Fibroblast of lung (primary cell): ENCODE data around the gene SLC35A2. TPM values are rescaled to one million over a fixed set of nuclear protein-coding genes. Genes with fewer than 3 reads are reported as not detected.

Source experiments
- DNase-seq, 2 donors: peaks; one replicate each; pipeline versions ENCODE4 v3.0.0 to v3.0.0-alpha.2; 2010; ENCODE audit warnings: low read depth in 2 of 2
- H2AFZ ChIP-seq: 2 replicates; pipeline ENCODE4 v1.5.1; 2012; ENCODE audit warnings: low read length, control low read depth, inconsistent platforms
- H3K27ac ChIP-seq: 2 replicates; pipeline ENCODE4 v1.5.1; 2011; ENCODE audit warnings: low read length, control low read depth; ENCODE audit not compliant: insufficient read depth
- H3K27me3 ChIP-seq: 2 replicates; pipeline ENCODE4 v1.5.1; 2011; ENCODE audit warnings: mild to moderate bottlenecking, low read length; ENCODE audit not compliant: control insufficient read depth, insufficient read depth
- H3K36me3 ChIP-seq: 2 replicates; pipeline ENCODE4 v1.5.1; 2011; ENCODE audit warnings: low read length; ENCODE audit not compliant: control insufficient read depth, insufficient read depth
- H3K4me1 ChIP-seq: 2 replicates; pipeline ENCODE4 v1.5.1; 2011; ENCODE audit warnings: low read length; ENCODE audit not compliant: control insufficient read depth, insufficient read depth; ENCODE audit errors: extremely low read depth
- H3K4me2 ChIP-seq: 2 replicates; pipeline ENCODE4 v1.5.1; 2011; ENCODE audit warnings: low read length, control low read depth; ENCODE audit not compliant: insufficient read depth; ENCODE audit errors: extremely low read depth
- H3K4me3 ChIP-seq, 4 experiments: fragments of 200-600 bp in 1 of 4; sonication (generic) in 1 of 4; replicated peaks in 1 of 4; 2 replicates each; pipeline ENCODE4 v1.5.1; 2011 to 2016; ENCODE audit warnings: low read length in 4 of 4, low read depth in 3 of 4, mild to moderate bottlenecking in 3 of 4, control low read depth in 2 of 4, inconsistent platforms in 1 of 4, mixed read lengths in 1 of 4; ENCODE audit not compliant: insufficient read depth in 1 of 4; ENCODE audit errors: control extremely low read depth in 1 of 4
- H3K79me2 ChIP-seq: 2 replicates; pipeline ENCODE4 v1.5.1; 2012; ENCODE audit warnings: mild to moderate bottlenecking, low read length, inconsistent platforms; ENCODE audit not compliant: control insufficient read depth, insufficient read depth
- H3K9ac ChIP-seq: 2 replicates; pipeline ENCODE4 v1.5.1; 2011; ENCODE audit warnings: mild to moderate bottlenecking, low read length, control low read depth; ENCODE audit not compliant: insufficient read depth
- H3K9me3 ChIP-seq: 2 replicates; pipeline ENCODE4 v1.5.1; 2012; ENCODE audit warnings: low read depth, low read length; ENCODE audit not compliant: control insufficient read depth, insufficient read depth
- H4K20me1 ChIP-seq: 2 replicates; pipeline ENCODE4 v1.5.1; 2011; ENCODE audit warnings: low read length; ENCODE audit not compliant: control insufficient read depth, insufficient read depth; ENCODE audit errors: extremely low read depth
- EZH2 ChIP-seq: IDR thresholded peaks from 2 replicates; pipeline ENCODE4 v1.5.1; 2012; ENCODE audit warnings: low read length, control low read depth, mild to moderate bottlenecking; ENCODE audit errors: missing control alignments
- polyA plus RNA-seq, 2 donors: library from polyadenylated mRNA; depleted of rRNA in 1 of 2; stranded (reverse) in 1 of 2; unstranded in 1 of 2; fragments of >200 nt; gene quantifications; 2 replicates each; pipeline ENCODE4 v1.2.1, GENCODE V29; 2011 to 2012; ENCODE audit warnings: missing spikeins in 1 of 2
- total RNA-seq: library from RNA; depleted of rRNA; stranded (reverse); fragments of >200 nt; gene quantifications from 2 replicates; pipeline ENCODE4 v1.2.1, GENCODE V29; 2014
- TF ChIP-seq, protein P1 (sequence below), 2 donors: IDR thresholded peaks in 1 of 2; conservative IDR thresholded peaks in 1 of 2; 1 replicate in 1 of 2; 2 replicates in 1 of 2; pipeline ENCODE4 v1.5.1; 2011 to 2012; ENCODE audit warnings: low read length in 2 of 2, control low read depth in 1 of 2, inconsistent platforms in 1 of 2, low read depth in 1 of 2, mild to moderate bottlenecking in 1 of 2

Gene SLC35A2
- total and polyA plus RNA-seq, 2 donors (not counting 1 experiment from before 2014, with no cell fraction given) = 9.6 to 41.2 TPM

GRCh38 chrX:48914593-48915493 is 3.4 kb upstream of the SLC35A2 start:
- no peak for DNase-seq
- Histone ChIP-seq H3K9ac (no peak overlapping the region), H3K79me2 (peaks cover 21% of the 10 kb centered on the region), H2AFZ (no peak overlapping the region), H3K36me3 (no peaks in the 10 kb centered on the region), H3K9me3 (no peaks in the 10 kb centered on the region), H3K4me3 (no peak overlapping the region), H4K20me1 (no peaks in the 10 kb centered on the region), H3K4me1 (no peaks in the 10 kb centered on the region), H3K27me3 (no peaks in the 10 kb centered on the region), H3K27ac (no peak overlapping the region), H3K4me2 (no peak overlapping the region)
- TF ChIP-seq EZH2 = no peak
- TF ChIP-seq, protein P1, sequence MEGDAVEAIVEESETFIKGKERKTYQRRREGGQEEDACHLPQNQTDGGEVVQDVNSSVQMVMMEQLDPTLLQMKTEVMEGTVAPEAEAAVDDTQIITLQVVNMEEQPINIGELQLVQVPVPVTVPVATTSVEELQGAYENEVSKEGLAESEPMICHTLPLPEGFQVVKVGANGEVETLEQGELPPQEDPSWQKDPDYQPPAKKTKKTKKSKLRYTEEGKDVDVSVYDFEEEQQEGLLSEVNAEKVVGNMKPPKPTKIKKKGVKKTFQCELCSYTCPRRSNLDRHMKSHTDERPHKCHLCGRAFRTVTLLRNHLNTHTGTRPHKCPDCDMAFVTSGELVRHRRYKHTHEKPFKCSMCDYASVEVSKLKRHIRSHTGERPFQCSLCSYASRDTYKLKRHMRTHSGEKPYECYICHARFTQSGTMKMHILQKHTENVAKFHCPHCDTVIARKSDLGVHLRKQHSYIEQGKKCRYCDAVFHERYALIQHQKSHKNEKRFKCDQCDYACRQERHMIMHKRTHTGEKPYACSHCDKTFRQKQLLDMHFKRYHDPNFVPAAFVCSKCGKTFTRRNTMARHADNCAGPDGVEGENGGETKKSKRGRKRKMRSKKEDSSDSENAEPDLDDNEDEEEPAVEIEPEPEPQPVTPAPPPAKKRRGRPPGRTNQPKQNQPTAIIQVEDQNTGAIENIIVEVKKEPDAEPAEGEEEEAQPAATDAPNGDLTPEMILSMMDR (conservative IDR thresholded peaks at IDR 0.05 in 1 of 2, IDR thresholded peaks at IDR 0.05 in 1 of 2; ENCODE audit: low read depth in 1 of 2, low read length in 2 of 2) = no peak

- H3K4me2 ChIP-seq = no peak overlapping the region
- no peaks in the 10 kb centered on the region for H3K27me3 ChIP-seq
- TF ChIP-seq EZH2 = no peak
- no peak overlapping the region for H3K4me3 ChIP-seq
- H3K79me2 ChIP-seq = peaks cover 26% of the 10 kb centered on the region
- H3K4me1 ChIP-seq = no peaks in the 10 kb centered on the region
- H3K9ac ChIP-seq = no peak overlapping the region
- H2AFZ ChIP-seq = no peak overlapping the region
- DNase-seq = no peak
- no peaks in the 10 kb centered on the region for H4K20me1 ChIP-seq
- no peaks in the 10 kb centered on the region for H3K36me3 ChIP-seq
- H3K27ac ChIP-seq = no peak overlapping the region
- H3K9me3 ChIP-seq = no peaks in the 10 kb centered on the region
Observed at GRCh38 chrX:48913605-48914366, 2.3 kb upstream of the SLC35A2 start.

- H2AFZ ChIP-seq = peak overlapping the region; percentile 10
- peak overlapping the region; percentile 69 for H3K4me2 ChIP-seq
- no peaks in the 10 kb centered on the region for H3K9me3 ChIP-seq
- H3K27ac ChIP-seq = peak overlapping the region; percentile 93
- no peaks in the 10 kb centered on the region for H3K36me3 ChIP-seq
- peak in 1 of 2 donors; percentile 50 for DNase-seq
- no peaks in the 10 kb centered on the region for H4K20me1 ChIP-seq
- TF ChIP-seq EZH2 = no peak
- TF ChIP-seq, protein P1 (conservative IDR thresholded peaks at IDR 0.05 in 1 of 2, IDR thresholded peaks at IDR 0.05 in 1 of 2; ENCODE audit: low read depth in 1 of 2, low read length in 2 of 2) = no peak
- H3K4me3 ChIP-seq = peak overlapping the region; percentile 76 to 92 (median 80)
- peaks cover 22% of the 10 kb centered on the region for H3K79me2 ChIP-seq
- H3K4me1 ChIP-seq = no peaks in the 10 kb centered on the region
- no peaks in the 10 kb centered on the region for H3K27me3 ChIP-seq
- H3K9ac ChIP-seq = peak overlapping the region; percentile 84
Observed at GRCh38 chrX:48910926-48911411, 477 bp downstream of the SLC35A2 start.
